Stomach (tissue), 4 donors: ENCODE data around the gene PNLIPRP3.

Experiments used
- CTCF ChIP-seq, 7 experiments: fragments of 450-650 bp in 4 of 7; fragments of 200-600 bp in 3 of 7; sonication (generic) in 3 of 7; IDR thresholded peaks; one replicate each; pipeline ENCODE4 v1.5.1; 2016 to 2019; ENCODE audit warnings: antibody characterized with exemption in 7 of 7, control low read depth in 2 of 7, mild to moderate bottlenecking in 1 of 7
- POLR2A ChIP-seq, 4 donors: fragments of 450-650 bp; IDR thresholded peaks; one replicate each; pipeline ENCODE4 v1.6.1; 2016; ENCODE audit warnings: antibody characterized with exemption in 4 of 4, control low read depth in 2 of 4, mild to moderate bottlenecking in 1 of 4, moderate library complexity in 1 of 4
- POLR2AphosphoS5 ChIP-seq, 3 donors: sonication (generic); formaldehyde crosslinking; IDR thresholded peaks; one replicate each; pipeline ENCODE4 v1.6.1; 2016; ENCODE audit warnings: antibody characterized with exemption in 3 of 3

- no peak for TF ChIP-seq CTCF (IDR thresholded peaks at IDR 0.05)
- TF ChIP-seq POLR2AphosphoS5 (IDR thresholded peaks at IDR 0.05): no peak
- no peak for TF ChIP-seq POLR2A (IDR thresholded peaks at IDR 0.05)
Measured at GRCh38 chr10:116522803-116523381, 95.2 kb downstream of the PNLIPRP3 start.
